Amygdala (tissue), 56 donors: Measurements from ENCODE around the gene CACNA1I.
"Not testable (repeated sequence)": the region's sequence is repeated elsewhere in the genome, so short reads cannot be mapped to it uniquely, and the experiment has no call there.

Source experiments
- DNase-seq, 56 donors: peaks; one replicate each; lab custom pipeline; 2025; lab: John Stamatoyannopoulos, UW

Gene CACNA1I

DNA sequence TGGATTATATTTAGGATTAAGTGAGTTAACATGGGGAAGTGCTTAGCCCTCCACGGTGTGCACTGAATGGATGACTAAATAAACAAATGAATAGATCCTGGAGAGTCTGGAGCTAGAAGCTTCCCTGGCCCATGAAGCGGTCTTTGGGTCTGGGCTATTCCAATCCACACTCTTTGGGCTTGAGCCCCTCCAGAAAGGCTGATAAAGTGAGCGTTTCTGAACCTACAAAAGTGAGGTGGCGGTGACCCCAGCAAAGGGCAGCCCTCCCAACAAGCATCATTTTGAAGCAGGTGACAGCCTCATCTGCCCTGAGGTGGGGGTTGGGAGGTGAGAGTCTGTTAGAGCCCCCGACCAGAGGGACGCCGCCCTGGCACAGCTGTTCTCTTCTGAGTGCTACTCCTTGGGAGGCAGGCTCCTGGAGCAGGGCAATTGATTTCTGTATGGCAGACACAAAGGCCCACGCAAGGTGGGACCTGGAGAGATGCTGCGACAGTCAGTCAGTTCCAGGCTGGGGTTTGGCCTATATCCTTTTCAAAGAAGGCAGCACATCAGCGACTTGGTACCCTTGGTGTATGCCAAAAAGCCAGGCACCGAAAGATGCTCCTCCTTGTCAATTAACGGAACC is 157.8 kb downstream of the CACNA1I start:
- DNase-seq, result no peak

GRCh38 chr22:39729141-39729934 is 158.8 kb downstream of the CACNA1I start:
- DNase-seq, result no peak

- DNase-seq, result no peak
Measured at GRCh38 chr22:39731481-39731880, 160.9 kb downstream of the CACNA1I start.

DNA sequence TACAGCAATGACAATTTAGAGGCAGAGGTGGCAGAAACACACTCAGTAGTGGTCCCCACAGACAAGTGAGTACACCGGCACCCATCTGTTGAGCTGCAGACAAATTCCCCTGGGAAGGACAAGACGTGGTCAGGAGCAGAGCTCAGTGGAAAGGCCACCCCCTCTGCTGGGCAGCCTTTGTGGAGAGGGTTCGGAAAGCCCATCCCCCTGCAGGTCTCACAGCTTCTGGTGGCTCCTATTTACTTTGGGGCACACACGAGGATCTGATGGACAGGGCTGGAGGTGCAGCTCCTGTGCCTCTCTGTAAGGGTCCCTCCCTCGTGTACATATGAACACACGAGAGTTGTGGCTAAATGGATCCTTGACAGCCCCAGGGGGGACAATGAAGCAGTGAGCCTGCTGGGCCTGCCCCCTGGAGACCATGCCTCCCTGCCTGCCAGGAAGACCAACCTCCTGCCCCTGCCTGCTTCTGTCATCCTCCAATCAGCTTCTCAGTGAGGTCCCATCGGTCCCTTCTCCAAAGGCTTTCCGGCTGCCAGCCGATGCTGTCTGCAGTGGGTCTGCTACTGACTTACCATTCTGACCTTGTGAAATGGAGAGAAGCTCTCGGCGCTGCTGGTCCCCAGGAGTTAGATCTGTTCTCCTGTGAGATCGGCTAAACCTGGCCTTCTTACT is 161.5 kb downstream of the CACNA1I start:
- no peak for DNase-seq

DNA sequence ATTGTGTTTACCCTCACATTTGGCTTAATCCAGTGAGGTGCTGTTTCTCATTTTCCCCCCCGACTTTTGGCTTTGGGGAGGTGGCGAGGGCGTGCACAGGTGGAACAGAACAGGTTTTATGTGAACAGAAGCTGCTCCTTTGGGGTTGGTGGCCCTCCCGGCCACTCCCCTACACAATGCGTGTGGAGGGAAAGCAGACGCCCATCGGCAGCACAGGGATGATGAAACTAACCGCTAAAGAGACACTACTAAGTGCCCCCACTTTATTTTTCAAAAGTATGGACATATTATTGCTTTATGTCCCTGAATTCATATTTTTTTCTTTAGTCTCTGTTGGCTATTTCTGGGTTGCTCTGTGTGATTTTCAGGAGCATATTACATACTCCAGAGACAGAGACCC is 162.1 kb downstream of the CACNA1I start:
- no peak for DNase-seq

DNA sequence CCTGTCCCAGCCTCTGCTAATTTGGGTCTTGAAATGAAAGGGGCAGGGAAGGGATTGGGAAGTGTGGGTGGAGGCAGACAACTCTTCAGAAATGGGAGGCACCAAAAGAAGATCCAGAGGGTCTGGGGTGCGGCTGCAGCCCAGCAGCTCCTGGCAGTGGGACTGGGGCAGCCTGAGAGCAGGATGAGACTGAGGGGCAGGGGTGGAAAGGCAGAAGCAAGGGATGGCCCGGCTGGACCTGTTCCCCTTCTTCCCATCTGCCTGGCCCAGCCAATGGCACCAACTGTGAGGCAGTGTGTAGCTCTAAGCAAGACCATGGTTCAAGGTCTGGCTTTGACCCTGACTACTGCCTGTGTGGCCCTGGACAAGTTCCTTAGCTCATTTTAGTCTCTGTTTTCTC is 162.6 kb downstream of the CACNA1I start:
- DNase-seq, result no peak

DNA sequence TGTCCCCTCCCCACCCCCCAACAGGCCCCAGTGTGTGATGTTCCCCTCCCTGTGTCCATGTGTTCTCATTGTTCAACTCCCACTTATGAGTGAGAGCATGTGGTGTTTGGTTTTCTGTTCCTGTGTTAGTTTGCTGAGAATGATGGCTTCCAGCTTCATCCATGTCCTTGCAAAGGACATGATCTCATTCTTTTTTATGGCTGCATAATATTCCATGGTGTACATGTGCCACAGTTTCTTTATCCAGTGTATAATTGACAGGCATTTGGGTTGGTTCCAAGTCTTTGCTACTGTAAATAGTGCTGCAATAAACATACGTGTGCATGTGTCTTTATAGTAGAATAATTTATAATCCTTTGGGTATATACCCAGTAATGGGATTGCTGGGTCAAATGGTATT is 163.5 kb downstream of the CACNA1I start:
- not testable (repeated sequence) for DNase-seq

GRCh38 chr22:39734866-39735265 is 164.3 kb downstream of the CACNA1I start:
- DNase-seq, result no peak

DNA sequence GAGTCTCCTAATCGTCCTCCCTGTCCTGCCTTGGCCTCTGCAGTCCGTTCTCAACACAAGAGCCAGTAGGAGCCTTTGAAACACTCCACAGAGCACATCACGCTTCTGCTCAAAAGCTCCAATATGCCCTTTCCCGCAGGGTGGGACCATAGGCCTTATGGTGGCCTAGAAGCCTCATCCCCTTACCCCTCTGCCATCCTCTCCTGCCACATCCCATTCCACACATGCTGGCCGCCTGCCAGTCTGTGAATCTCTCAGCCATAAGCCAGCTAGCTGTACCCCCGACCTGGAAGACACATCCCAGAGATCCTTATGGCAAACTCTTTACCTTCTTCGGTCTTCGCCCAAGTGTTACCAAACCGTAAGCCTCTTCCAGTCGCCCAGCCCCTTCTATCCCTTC is 165.2 kb downstream of the CACNA1I start:
- no peak for DNase-seq

GRCh38 chr22:39738746-39739145 is 168.2 kb downstream of the CACNA1I start:
- DNase-seq, result no peak
